Right lobe of liver (tissue), 4 donors: Measurements from ENCODE around the gene ATP6V1A.

ENCODE experiments used
- POLR2A ChIP-seq: fragments of 450-650 bp; IDR thresholded peaks from one replicate; pipeline ENCODE4 v1.6.1; 2017; ENCODE audit warnings: antibody characterized with exemption, mild to moderate bottlenecking
- TF ChIP-seq, protein P1 (sequence below), 4 donors: fragments of 200-600 bp in 3 of 4; fragments of 450-650 bp in 1 of 4; IDR thresholded peaks; one replicate each; pipeline versions ENCODE4 v1.5.1 to v1.8.0; 2016 to 2022; ENCODE audit warnings: antibody characterized with exemption in 4 of 4, mild to moderate bottlenecking in 2 of 4
- donor health status: DM: no; HTN: no; CAD: no.
- donor health status: DM: no; HTN: no; CAD: no.
- donor health status: DM: no; HTN: yes; CAD: no.

DNA sequence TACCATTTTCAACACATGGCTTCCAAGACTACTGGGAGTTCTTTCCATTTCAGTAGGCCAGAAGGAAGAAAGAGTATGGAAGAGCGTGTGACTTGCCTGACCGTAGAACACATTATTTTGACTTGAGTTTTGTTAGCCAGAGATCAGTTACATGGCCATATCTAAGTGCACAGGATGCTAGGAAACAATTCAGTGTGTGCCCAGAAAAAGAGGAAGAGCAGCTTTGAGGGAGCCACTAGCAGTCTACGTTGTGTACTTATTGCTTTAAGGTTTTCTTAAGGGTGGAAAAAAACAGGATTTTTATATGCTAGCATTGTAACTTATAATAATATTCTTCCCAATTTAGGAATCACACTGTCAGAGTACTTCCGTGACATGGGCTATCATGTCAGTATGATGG, 47.7 kb downstream of the ATP6V1A start:
- TF ChIP-seq, protein P1, sequence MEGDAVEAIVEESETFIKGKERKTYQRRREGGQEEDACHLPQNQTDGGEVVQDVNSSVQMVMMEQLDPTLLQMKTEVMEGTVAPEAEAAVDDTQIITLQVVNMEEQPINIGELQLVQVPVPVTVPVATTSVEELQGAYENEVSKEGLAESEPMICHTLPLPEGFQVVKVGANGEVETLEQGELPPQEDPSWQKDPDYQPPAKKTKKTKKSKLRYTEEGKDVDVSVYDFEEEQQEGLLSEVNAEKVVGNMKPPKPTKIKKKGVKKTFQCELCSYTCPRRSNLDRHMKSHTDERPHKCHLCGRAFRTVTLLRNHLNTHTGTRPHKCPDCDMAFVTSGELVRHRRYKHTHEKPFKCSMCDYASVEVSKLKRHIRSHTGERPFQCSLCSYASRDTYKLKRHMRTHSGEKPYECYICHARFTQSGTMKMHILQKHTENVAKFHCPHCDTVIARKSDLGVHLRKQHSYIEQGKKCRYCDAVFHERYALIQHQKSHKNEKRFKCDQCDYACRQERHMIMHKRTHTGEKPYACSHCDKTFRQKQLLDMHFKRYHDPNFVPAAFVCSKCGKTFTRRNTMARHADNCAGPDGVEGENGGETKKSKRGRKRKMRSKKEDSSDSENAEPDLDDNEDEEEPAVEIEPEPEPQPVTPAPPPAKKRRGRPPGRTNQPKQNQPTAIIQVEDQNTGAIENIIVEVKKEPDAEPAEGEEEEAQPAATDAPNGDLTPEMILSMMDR (IDR thresholded peaks at IDR 0.05) = no peak
- TF ChIP-seq POLR2A = no peak
